Right atrium auricular region (tissue), 2 donors: Measurements from ENCODE around the gene CDK14. TPM values are rescaled to one million over a fixed set of nuclear protein-coding genes. Genes with fewer than 3 reads are reported as not detected.

Experiments used
- DNase-seq: peaks from one replicate; pipeline ENCODE4 v3.0.0-alpha.2; 2019; ENCODE audit warnings: low spot score
- H3K27ac ChIP-seq, 2 donors: fragments of 200-600 bp; sonication (generic); 1 replicate in 1 of 2; 2 replicates in 1 of 2; pipeline ENCODE4 v1.5.1; 2016 to 2019
- H3K27me3 ChIP-seq, 2 donors: fragments of 200-600 bp; sonication (generic); one replicate each; pipeline versions ENCODE4 v1.5.1 to v1.6.0; 2017 to 2019
- H3K36me3 ChIP-seq: fragments of 200-600 bp; sonication (generic); one replicate; pipeline ENCODE4 v1.5.1; 2016
- H3K4me1 ChIP-seq, 2 donors: fragments of 200-600 bp; sonication (generic); one replicate each; pipeline versions ENCODE4 v1.5.1 to v1.6.0; 2017 to 2019
- H3K4me3 ChIP-seq, 2 donors: fragments of 200-600 bp; sonication (generic); 1 replicate in 1 of 2; 2 replicates in 1 of 2; pipeline ENCODE4 v1.5.1; 2017 to 2019; ENCODE audit warnings: mild to moderate bottlenecking in 1 of 2, moderate library complexity in 1 of 2
- H3K9me3 ChIP-seq, 2 donors: fragments of 200-600 bp; sonication (generic); one replicate each; pipeline ENCODE4 v1.5.1; 2019
- CTCF ChIP-seq, 2 donors: fragments of 200-600 bp; sonication (generic); IDR thresholded peaks; one replicate each; pipeline ENCODE4 v1.5.1; 2019; ENCODE audit warnings: antibody characterized with exemption in 2 of 2
- total RNA-seq, 2 donors: library from RNA; depleted of rRNA; stranded (reverse); fragments of >200 nt; gene quantifications; one replicate each; pipeline ENCODE4 v1.1.0, GENCODE V29; 2016

Gene CDK14
- total RNA-seq, 2 donors from 2014 or later: 21.5 to 37.9 TPM

GRCh38 chr7:90758933-90759562 is 162.9 kb downstream of the CDK14 start:
- H3K9me3 ChIP-seq: no peaks in the 10 kb centered on the region
- H3K27ac ChIP-seq: no peak overlapping the region
- TF ChIP-seq CTCF (IDR thresholded peaks at IDR 0.05): no peak
- no peak overlapping the region for H3K4me3 ChIP-seq
- H3K36me3 ChIP-seq: no peaks in the 10 kb centered on the region
- no peak for DNase-seq
- H3K27me3 ChIP-seq: no peaks in the 10 kb centered on the region
- no peaks in the 10 kb centered on the region for H3K4me1 ChIP-seq

- no peak for DNase-seq
- Histone ChIP-seq H3K4me1 (no peaks in the 10 kb centered on the region), H3K27ac (no peak overlapping the region), H3K9me3 (no peaks in the 10 kb centered on the region), H3K4me3 (no peak overlapping the region), H3K27me3 (no peaks in the 10 kb centered on the region), H3K36me3 (no peaks in the 10 kb centered on the region)
- TF ChIP-seq CTCF (IDR thresholded peaks at IDR 0.05): no peak
Observed at GRCh38 chr7:90759710-90760109, 163.6 kb downstream of the CDK14 start.

GRCh38 chr7:90760892-90761291 is 164.8 kb downstream of the CDK14 start:
- no peak overlapping the region for H3K4me3 ChIP-seq
- TF ChIP-seq CTCF (IDR thresholded peaks at IDR 0.05): no peak
- H3K27ac ChIP-seq: no peak overlapping the region
- no peaks in the 10 kb centered on the region for H3K36me3 ChIP-seq
- no peak for DNase-seq
- H3K27me3 ChIP-seq: no peaks in the 10 kb centered on the region
- no peaks in the 10 kb centered on the region for H3K9me3 ChIP-seq
- H3K4me1 ChIP-seq: peaks cover 0 to 10% of the 10 kb centered on the region in 2 donors

GRCh38 chr7:90761584-90761983 is 165.5 kb downstream of the CDK14 start:
- Histone ChIP-seq H3K27me3 (no peaks in the 10 kb centered on the region), H3K4me1 (peaks cover 0 to 16% of the 10 kb centered on the region in 2 donors), H3K36me3 (no peaks in the 10 kb centered on the region), H3K9me3 (no peaks in the 10 kb centered on the region), H3K4me3 (no peak overlapping the region), H3K27ac (no peak overlapping the region)
- DNase-seq: no peak
- TF ChIP-seq CTCF (IDR thresholded peaks at IDR 0.05): no peak

GRCh38 chr7:90763108-90763507 is 167.0 kb downstream of the CDK14 start:
- H3K27ac ChIP-seq: no peak overlapping the region
- no peak overlapping the region for H3K4me3 ChIP-seq
- no peak for DNase-seq
- no peaks in the 10 kb centered on the region for H3K27me3 ChIP-seq
- H3K36me3 ChIP-seq: no peaks in the 10 kb centered on the region
- H3K9me3 ChIP-seq: no peaks in the 10 kb centered on the region
- TF ChIP-seq CTCF (IDR thresholded peaks at IDR 0.05): no peak
- H3K4me1 ChIP-seq: peaks cover 0 to 25% of the 10 kb centered on the region in 2 donors
